ENCODE data around the gene CNTNAP2.

GRCh38 chr7:147923841-147924240 lies 1807.2 kb downstream of the CNTNAP2 start:
- TF ChIP-seq CTCF (IDR thresholded peaks at IDR 0.05) (no peak), POLR2A (IDR thresholded peaks at IDR 0.05) (no peak), EP300 (IDR thresholded peaks at IDR 0.05) (no peak)
